ENCODE results near the gene SEH1L. TPM values are rescaled to one million over a fixed set of nuclear protein-coding genes. Genes with fewer than 3 reads are reported as not detected.
"Not testable (repeated sequence)": the region's sequence is repeated elsewhere in the genome, so short reads cannot be mapped to it uniquely, and the experiment has no call there.

Gene SEH1L
- total RNA-seq, 4 donors from 2014 or later: 28.4 to 102 (median 48.6) TPM

GRCh38 chr18:12995424-12995823 is 47.6 kb downstream of the SEH1L start:
- no peak for ATAC-seq (ENCODE audit: low FRiP score)
- DNase-seq (ENCODE audit: low spot score): no peak
- TF ChIP-seq CTCF (IDR thresholded peaks at IDR 0.05): no peak

DNA sequence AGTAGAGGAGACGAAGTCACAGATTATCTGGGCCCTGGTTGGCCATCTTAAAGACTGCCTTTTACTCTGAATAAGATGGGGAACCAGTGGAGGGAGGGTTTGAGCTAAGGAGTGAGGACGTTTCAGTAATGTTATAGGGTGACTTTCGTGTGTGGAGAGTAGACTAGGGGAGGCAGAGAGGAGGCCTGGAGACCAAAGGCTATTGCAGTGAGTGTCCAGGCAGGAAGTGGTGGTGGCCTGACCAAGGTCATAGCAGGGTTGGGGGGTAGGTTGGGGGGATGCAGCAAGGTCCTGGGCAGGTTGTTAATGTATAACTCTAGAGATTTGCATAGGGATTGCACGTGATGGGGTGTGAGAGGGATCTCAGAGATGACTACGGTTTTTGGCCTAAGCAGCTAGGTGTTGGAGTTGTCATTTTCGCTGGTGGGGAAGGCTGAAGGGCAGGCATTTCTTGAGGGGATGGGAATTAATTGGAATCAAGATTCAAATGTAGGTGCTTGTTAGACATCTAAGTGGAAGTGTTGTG is 48.2 kb downstream of the SEH1L start:
- no peak for TF ChIP-seq CTCF (IDR thresholded peaks at IDR 0.05)
- DNase-seq (ENCODE audit: low spot score): no peak
- no peak for ATAC-seq (ENCODE audit: low FRiP score)

GRCh38 chr18:12996661-12997292 is 49.0 kb downstream of the SEH1L start:
- TF ChIP-seq CTCF (IDR thresholded peaks at IDR 0.05): no peak
- no peak for DNase-seq (ENCODE audit: low spot score)
- no peak for ATAC-seq (ENCODE audit: low FRiP score)

DNA sequence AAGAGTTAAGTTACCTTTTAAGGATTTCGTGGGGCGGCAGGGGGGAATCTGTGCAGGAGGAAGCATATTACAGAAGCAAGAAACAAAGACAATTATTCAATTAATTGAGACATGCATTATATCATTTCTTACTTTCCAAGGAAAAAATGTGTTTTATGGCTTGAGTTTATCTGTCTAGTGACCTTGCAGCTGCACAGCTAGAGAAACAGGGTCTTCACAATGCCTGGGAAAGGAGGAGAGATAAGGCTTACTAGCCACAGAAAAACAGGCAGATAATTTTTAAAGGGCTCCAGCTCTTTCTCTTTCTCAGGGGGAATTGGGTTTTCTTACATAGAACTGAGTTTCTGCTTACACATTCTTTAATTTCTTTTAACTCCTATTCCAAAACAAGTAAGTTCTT is 49.5 kb downstream of the SEH1L start:
- ATAC-seq (ENCODE audit: low FRiP score); DNase-seq (ENCODE audit: low spot score): not testable (repeated sequence)

- no peak for ATAC-seq (ENCODE audit: low FRiP score)
These were observed 50.7 kb downstream of the SEH1L start for GRCh38 chr18:12998332-12999060.

GRCh38 chr18:13003466-13003896 is 55.7 kb downstream of the SEH1L start:
- no peak for ATAC-seq (ENCODE audit: low FRiP score)
- no peak for DNase-seq (ENCODE audit: low spot score)
- TF ChIP-seq CTCF (IDR thresholded peaks at IDR 0.05): no peak

More at GRCh38 chr18:12998332-12999060, 50.7 kb downstream of the SEH1L start:
- no peak for DNase-seq (ENCODE audit: low spot score)
- TF ChIP-seq CTCF (IDR thresholded peaks at IDR 0.05): no peak

DNA sequence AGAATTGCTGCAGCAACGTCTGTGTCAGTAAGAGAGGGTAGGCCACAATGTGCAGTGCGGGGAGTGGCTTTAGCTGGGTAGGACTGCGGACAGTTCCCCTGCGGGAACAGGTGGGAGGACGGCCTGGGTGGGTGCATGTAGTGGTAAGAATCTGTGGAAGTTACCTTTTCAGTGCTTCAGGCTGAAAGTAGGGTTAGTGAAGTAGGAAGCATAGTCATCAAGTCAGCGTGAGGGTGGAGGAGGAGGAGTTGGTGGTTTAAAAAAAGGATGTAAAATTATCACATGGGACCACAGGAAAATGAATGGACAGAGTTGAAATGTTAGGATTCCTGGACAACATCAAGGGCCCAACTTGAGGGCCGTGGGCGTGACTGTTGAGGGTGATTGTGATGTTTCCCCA is 56.6 kb downstream of the SEH1L start:
- no peak for DNase-seq (ENCODE audit: low spot score)
- no peak for TF ChIP-seq CTCF (IDR thresholded peaks at IDR 0.05)
- no peak for ATAC-seq (ENCODE audit: low FRiP score)

Measured in omental fat pad (tissue), 4 donors.